H4 (cell line): ENCODE results near the gene MOB1A. TPM values are rescaled to one million over a fixed set of nuclear protein-coding genes. Genes with fewer than 3 reads are reported as not detected.
A peak's percentile ranks its signal among the peaks of the same experiment; 100 is the strongest.
"Not testable (repeated sequence)": the region's sequence is repeated elsewhere in the genome, so short reads cannot be mapped to it uniquely, and the experiment has no call there.

Source experiments
- DNase-seq: peaks from one replicate; pipeline ENCODE4 v3.0.0-alpha.2; 2015; ENCODE audit warnings: low spot score
- total RNA-seq: library from RNA; depleted of rRNA; stranded (reverse); fragments of >200 nt; shearing (Covaris generic); gene quantifications from 2 replicates; pipeline ENCODE4 v1.2.3, GENCODE V29; 2014

Gene MOB1A
- total RNA-seq, 1 experiment from 2014 or later = 147 TPM

DNA sequence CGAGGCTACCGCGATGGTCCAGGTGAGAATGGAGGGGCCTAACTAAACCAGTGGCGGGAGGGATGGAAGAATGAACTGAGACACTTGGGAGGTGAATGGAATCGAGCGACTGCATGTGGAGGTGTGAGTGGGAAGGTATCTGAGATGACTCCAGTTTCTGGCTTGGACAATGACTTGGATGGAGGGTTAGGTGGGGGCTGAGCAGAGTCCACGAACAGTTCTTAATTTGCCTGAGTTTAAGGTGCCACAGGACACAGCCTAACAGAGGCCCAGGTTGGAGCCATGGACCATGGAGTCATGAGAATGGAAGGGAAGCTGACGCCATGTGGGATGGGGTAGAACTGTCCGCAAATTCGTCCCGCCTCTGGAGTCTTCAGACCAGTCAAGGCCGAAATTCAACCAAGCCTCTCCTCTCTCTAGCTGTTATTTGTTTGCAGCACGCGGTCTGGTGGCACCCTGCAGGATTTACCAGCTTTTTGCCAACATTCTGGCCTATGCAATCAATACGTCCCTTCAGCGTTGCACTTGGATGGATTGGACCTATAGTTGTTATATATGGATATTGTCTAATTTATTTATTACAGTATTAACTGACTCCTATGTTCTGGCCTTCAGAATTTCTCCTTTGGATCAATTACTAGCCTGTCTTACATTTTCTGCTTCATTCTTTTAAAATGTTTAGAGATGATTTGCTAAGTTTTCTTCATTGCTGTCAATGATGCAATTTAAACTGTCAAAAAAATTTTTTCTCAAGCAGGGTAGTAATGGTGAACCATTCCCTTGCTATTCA lies 30.0 kb downstream of the MOB1A start:
- DNase-seq = no peak

- DNase-seq = peak; percentile 52
Measured at GRCh38 chr2:74147727-74148456, 30.8 kb downstream of the MOB1A start, which contains the start of gene BOLA3. BOLA3 (minus strand) TSS chr2:74147912; CDS start chr2:74147874, 38 bp downstream.

- no peak for DNase-seq
Measured at GRCh38 chr2:74146929-74147726, 31.6 kb downstream of the MOB1A start.

DNA sequence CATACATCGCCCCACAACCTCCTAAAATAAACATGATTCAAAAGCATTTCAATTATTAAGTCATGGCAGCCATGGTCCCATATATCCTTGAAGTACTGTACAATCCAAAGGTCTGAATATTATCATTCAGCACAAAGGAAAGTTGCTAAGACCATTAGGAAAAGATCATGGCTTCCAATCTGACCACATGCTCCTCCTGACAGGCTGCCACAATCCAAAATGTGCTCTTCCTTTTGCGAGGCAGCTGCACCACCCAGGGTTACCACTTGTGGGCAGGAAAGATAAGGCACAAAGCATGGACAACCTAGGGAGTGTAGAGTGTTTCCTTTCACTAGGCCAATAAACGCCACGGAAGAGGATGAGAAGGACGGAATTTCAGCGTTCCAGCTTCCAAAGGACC lies 36.3 kb downstream of the MOB1A start:
- no peak for DNase-seq

DNA sequence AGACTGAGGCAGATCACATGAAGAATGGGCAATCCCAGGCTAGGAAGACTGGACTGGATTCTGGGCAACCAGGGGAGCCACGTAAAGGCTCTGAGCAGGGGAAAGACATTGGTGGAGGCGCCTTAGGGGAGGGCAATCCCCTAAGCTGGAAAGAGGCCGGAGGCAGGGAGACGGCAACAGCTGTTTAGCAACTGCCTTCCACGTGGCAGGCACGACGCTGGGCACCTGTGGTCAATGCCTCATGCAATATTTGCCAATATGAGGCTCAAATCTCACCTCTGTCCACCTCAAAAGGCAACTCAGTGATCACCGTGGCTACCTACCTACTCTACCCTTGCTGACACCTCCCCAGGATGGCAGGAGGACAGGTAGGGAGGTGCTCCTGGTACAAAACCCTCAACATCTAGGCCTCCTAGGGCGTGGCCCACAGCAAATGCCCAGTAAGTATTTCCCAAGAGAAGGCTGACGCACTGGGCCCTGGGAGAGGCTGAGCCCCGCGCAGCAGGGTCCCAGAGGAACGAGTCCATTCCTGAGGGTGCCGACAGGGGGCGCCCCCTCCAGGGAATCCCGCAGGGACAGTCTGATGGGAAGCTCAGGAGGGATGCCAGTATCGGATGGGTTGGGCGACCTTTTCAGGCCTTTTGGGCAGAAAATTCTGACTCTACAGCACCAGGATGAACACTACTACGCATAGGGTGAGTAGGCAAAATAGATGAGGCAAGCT lies 39.9 kb downstream of the MOB1A start:
- no peak for DNase-seq

DNA sequence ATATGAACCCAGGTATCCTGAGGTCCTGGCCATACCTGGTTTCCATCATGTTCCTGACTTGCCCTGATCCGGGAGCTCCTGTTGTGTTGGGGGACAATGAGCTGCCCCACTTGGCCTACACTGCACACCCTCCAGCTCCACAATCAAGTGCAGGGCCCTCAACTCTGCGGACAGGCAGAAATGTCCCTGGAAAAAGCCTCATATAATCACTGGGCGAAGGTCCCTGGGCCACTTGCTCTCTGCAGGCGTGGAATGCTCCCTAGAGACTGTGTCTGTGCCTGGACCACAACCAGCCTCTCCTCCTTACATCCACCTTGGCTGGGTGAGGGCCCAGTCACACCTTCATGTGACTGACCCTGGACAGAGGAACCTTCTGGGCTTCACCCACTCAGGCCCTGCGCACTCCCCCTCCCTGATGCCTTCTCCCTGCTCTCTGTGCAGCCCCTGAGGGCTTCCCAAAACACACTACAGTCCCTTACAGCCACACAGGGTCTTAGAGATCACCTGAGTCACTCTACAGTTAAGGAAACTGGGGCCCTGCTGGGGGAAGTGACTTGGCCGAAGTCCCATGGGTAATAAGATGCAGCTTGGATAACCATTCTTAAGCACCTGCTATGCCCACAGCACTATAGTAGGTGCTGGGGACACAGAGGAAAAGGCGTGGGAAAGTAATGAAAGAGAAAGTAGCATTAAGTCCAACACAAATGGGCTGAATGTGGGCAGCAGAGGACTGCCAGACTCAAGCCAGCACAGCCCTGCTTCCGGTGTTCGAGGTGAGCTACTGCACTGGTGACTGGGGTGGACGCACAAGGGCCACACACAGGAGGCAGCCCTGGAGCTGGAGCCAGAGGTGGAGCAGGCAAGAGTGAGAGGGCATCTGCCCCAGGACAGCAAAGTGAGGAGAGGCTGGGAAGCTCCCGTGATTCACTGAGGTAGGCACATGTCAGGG lies 40.8 kb downstream of the MOB1A start:
- DNase-seq = no peak

GRCh38 chr2:74131901-74132300 lies 46.8 kb downstream of the MOB1A start:
- no peak for DNase-seq

DNA sequence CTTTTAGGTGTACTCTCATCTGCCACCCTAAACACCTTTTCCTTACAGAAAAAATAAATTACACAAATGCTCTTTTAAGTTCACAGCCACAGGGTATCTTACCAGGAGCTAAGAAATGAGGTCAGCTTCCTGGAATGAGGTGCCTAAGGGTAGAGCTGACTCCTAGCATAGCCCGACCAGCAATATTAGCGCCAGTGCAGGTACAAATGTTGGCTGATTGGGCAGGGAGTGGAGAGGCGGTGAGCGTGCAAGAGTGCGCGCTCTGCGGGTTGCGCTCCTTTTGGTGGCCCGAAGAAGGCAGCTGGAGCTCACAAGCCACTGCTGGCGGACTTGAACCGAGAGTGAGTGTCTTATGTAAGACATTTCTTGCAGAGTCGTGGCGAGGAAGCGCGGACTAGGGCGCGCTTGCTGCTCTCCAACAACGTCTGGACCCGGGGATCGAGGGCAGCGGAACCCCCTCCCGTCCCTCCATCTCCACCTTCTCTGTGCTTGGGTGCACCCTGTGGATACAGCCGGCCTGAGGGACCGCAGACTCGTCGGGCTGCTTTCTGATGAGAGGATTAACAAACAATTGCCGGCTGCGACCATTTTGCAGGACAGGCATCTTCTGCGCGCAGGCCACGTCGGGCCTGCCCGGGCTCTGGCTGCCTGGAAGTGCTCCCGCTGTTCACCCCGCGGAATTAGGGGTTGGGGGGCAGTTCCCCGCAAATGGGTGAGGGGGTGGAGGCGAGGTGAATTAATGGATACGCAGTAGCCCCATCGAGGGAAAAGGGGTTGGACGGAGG lies 48.3 kb downstream of the MOB1A start:
- DNase-seq = no peak

- DNase-seq = no peak
Measured at GRCh38 chr2:74128206-74128605, 50.5 kb downstream of the MOB1A start.

DNA sequence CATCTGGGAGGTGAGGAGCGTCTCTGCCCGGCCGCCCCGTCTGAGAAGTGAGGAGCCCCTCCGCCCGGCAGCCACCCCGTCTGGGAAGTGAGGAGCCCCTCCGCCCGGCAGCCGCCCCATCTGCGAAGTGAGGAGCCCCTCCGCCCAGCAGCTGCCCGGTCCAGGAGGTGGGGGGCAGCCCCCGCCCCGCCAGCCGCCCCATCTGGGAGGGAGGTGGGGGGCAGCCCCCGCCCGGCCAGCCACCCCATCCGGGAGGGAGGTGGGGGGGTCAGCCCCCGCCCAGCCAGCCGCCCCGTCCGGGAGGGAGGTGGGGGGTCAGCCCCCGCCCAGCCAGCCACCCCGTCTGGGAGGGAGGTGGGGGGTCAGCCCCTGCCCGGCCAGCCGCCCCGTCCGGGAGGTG lies 54.7 kb downstream of the MOB1A start:
- not testable (repeated sequence) for DNase-seq

- DNase-seq = not testable (repeated sequence)
Measured at GRCh38 chr2:74121846-74122245, 56.8 kb downstream of the MOB1A start.

- DNase-seq = peak; percentile 72
Measured at GRCh38 chr2:74119912-74120825, 58.5 kb downstream of the MOB1A start.

DNA sequence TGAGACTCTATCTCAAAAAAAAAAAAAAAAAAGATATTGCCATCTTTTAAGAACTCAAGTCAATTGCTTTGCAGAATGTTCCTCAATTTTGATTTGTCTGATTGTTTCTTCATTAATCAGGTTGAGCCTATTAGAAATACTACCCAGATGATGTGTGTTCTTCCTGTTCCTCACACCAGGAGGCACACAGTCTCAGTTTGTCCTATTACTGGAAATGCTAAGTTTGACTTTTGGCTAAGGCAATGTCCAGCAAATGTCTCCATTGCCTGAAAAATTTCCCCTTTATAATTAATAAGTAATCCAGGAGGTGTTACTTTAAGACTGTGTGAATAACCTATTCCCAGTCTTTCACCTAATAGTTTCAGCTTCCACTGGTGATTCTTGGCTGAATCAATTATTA lies 59.3 kb downstream of the MOB1A start:
- no peak for DNase-seq

DNA sequence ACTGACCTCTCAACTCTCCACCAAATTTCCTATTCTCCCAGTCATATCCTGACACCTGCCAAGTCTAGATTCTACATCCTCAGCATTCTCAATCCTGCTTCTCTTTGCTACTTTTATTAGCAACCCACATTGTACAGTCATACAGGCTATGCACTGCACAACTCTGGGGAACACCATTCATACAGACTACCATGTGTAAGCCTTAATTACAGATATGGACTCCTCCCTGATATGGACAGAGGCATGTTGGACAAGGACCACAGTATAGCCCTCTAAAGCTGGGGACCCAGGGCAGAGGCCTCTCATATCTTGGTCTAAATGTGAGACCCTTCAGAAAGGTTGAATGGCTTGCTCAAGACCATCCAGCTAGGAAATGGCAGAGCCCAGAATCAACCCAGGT lies 67.3 kb downstream of the MOB1A start:
- no peak for DNase-seq

GRCh38 chr2:74110537-74110936 lies 68.1 kb downstream of the MOB1A start:
- no peak for DNase-seq

GRCh38 chr2:74109551-74109950 lies 69.1 kb downstream of the MOB1A start:
- DNase-seq = no peak

- no peak for DNase-seq
Measured at GRCh38 chr2:74107071-74107470, 71.6 kb downstream of the MOB1A start.

- DNase-seq = no peak
Measured at GRCh38 chr2:74105413-74105812, 73.3 kb downstream of the MOB1A start.

- no peak for DNase-seq
Measured at GRCh38 chr2:74104839-74105238, 73.8 kb downstream of the MOB1A start.
